Lower leg skin (tissue), 4 donors: ENCODE measurements around the gene ODAM. TPM values are rescaled to one million over a fixed set of nuclear protein-coding genes. Genes with fewer than 3 reads are reported as not detected.
"Not testable (repeated sequence)": the region's sequence is repeated elsewhere in the genome, so short reads cannot be mapped to it uniquely, and the experiment has no call there.

Experiments
- DNase-seq, 2 donors: peaks; one replicate each; pipeline ENCODE4 v3.0.0-alpha.2; 2019; ENCODE audit warnings: low spot score in 2 of 2
- H3K4me3 ChIP-seq: fragments of 200-600 bp; sonication (generic); 2 replicates; pipeline ENCODE4 v1.5.1; 2017; ENCODE audit warnings: mild to moderate bottlenecking, low read depth; ENCODE audit not compliant: poor library complexity, severe bottlenecking
- CTCF ChIP-seq, 3 donors: fragments of 450-650 bp; IDR thresholded peaks; one replicate each; pipeline ENCODE4 v1.5.1; 2016; ENCODE audit warnings: antibody characterized with exemption in 3 of 3, mild to moderate bottlenecking in 3 of 3, moderate library complexity in 2 of 3
- POLR2A ChIP-seq, 2 donors: fragments of 450-650 bp; IDR thresholded peaks; one replicate each; pipeline ENCODE4 v1.6.1; 2016 to 2017; ENCODE audit warnings: antibody characterized with exemption in 2 of 2, mild to moderate bottlenecking in 1 of 2, moderate library complexity in 1 of 2
- WGBS, 2 donors: methylation state at CpG; one replicate each; pipeline ENCODE4 v1.1.5; 2018; 5-methylcytosine and 5-hydroxymethylcytosine counted together
- intact Hi-C: fragments of 100-400 bp; cut with DNase I; formaldehyde crosslinking; loops from one replicate; pipeline ENCODE4 v1.15.0; 2023; ENCODE audit warnings: low total_unique reads
- total RNA-seq, 4 donors: library from RNA; depleted of rRNA; stranded (reverse); fragments of >200 nt; gene quantifications; one replicate each; pipeline ENCODE4 v1.1.0, GENCODE V29; 2016

The ODAM gene
- total RNA-seq, 4 donors from 2014 or later = not detected

- H3K4me3 ChIP-seq = no peak overlapping the region
- DNase-seq = no peak
- 56 to 59% methylated on average over 1 of the region's 1 CpG for WGBS, 2 donors
- TF ChIP-seq POLR2A (IDR thresholded peaks at IDR 0.05) (no peak), CTCF (IDR thresholded peaks at IDR 0.05) (no peak)
- intact Hi-C loops = no loop called here
Measured at GRCh38 chr4:70203601-70204000, 8.1 kb downstream of the ODAM start.

DNA sequence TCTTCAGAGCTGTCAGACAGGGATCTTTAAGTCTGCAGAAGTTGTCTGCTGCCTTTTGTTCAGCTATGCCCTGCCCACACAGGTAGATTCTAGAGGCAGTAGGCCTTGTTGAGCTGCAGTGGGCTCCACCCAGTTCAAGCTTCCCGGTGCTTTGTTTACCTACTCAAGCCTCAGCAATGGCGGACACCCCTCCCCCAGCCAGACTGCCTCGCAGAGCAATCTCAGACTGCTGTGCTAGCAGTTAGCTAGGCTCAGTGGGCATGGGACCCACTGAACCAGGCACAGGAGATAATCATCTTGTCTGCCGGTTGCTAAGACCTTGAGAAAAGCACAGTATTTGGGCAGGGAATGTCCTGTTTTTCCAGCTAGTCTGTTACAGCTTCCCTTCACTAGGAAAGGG lies 17.2 kb downstream of the ODAM start:
- H3K4me3 ChIP-seq, DNase-seq, intact Hi-C loops: not testable (repeated sequence)
- 71 to 82% methylated on average over 4 of the region's 4 CpGs for WGBS, 2 donors

- intact Hi-C loops, H3K4me3 ChIP-seq: not testable (repeated sequence)
Measured at GRCh38 chr4:70216109-70216508, 20.6 kb downstream of the ODAM start.

DNA sequence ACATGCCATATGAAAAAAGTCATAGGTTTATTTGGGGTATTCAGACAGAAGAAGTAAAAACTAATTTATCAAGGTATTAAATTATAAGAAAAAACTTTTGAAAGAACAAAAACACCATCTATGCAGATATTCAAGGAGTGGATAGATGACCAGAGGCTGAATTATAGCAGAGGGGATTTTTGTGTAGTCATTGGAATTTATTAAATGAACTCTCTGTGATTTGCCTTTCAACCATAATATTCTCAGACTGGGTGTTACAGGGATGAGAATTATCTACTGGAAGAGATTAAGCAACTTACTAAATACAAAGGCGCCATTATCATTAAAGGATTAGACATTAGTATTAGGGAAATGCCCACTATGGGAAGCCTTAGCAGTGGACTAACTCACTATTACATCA lies 21.0 kb downstream of the ODAM start:
- H3K4me3 ChIP-seq, intact Hi-C loops, DNase-seq: not testable (repeated sequence)
- WGBS, 2 donors = 97 to 100% methylated on average over 1 of the region's 1 CpG

More at GRCh38 chr4:70216109-70216508, 20.6 kb downstream of the ODAM start:
- DNase-seq = not testable (repeated sequence)

- DNase-seq, H3K4me3 ChIP-seq, intact Hi-C loops: not testable (repeated sequence)
- 84 to 95% methylated on average over 3 of the region's 3 CpGs for WGBS, 2 donors
Measured at GRCh38 chr4:70221389-70221788, 25.9 kb downstream of the ODAM start.

- intact Hi-C loops, H3K4me3 ChIP-seq, DNase-seq: not testable (repeated sequence)
Measured at GRCh38 chr4:70221818-70222217, 26.3 kb downstream of the ODAM start.

GRCh38 chr4:70225824-70226223 lies 30.3 kb downstream of the ODAM start, which contains the start of gene FDCSP:
Gene FDCSP (plus strand): TSS chr4:70226124. CDS start chr4:70231195, 5,071 bp downstream.
- no peak within 1 kb of the TSS for H3K4me3 ChIP-seq
- WGBS, 2 donors = 76 to 86% methylated on average over 2 of the region's 2 CpGs
- intact Hi-C loops = no loop called here
- TF ChIP-seq POLR2A (IDR thresholded peaks at IDR 0.05) = no peak
- no peak for TF ChIP-seq CTCF (IDR thresholded peaks at IDR 0.05)
- no peak for DNase-seq

GRCh38 chr4:70236125-70236524 lies 40.6 kb downstream of the ODAM start:
- H3K4me3 ChIP-seq = no peak overlapping the region
- TF ChIP-seq POLR2A (IDR thresholded peaks at IDR 0.05) (no peak), CTCF (IDR thresholded peaks at IDR 0.05) (no peak)
- WGBS, 2 donors = 82 to 93% methylated on average over 1 of the region's 1 CpG
- no peak for DNase-seq
- intact Hi-C loops = no loop called here
